GM12878 (cell line): ENCODE measurements around the gene POU2AF1. TPM values are rescaled to one million over a fixed set of nuclear protein-coding genes. Genes with fewer than 3 reads are reported as not detected.

Experiments
- ATAC-seq: fragments of 200-7000 bp; cut with Tn5 transposase; 3 replicates; pipeline ENCODE4 v1.9.1; 2020; ENCODE audit warnings: mild to moderate bottlenecking, moderate library complexity
- BruUV-seq: library from RNA; stranded (reverse); fragments of 400-500 nt; replicated peaks from 2 replicates; lab custom pipeline; 2021; lab: Mats Ljungman, UMichigan
- CTCF ChIA-PET: fragments of 300-600 bp; sonication (Branson Sonifier 250); formaldehyde crosslinking; extraction: SDS; loops from one replicate; lab custom pipeline; 2021; ENCODE audit warnings: inconsistent platforms; lab: Yijun Ruan, JAX
- POLR2A ChIA-PET: fragments of 350-600 bp; formaldehyde crosslinking; extraction: SDS; loops from one replicate; lab custom pipeline; 2021; ENCODE audit warnings: inconsistent platforms; lab: Charles Lee
- RAD21 ChIA-PET: fragments of 300-600 bp; sonication (Branson Sonifier 250); formaldehyde crosslinking; loops from one replicate; lab custom pipeline; 2023; ENCODE audit warnings: antibody characterized with exemption; ENCODE audit not compliant: unreplicated experiment; lab: Charles Lee
- SMC1A ChIA-PET: fragments of 300-600 bp; sonication (Branson Sonifier 250); formaldehyde crosslinking; loops from one replicate; lab custom pipeline; 2023; ENCODE audit not compliant: unreplicated experiment, uncharacterized antibody; lab: Charles Lee
- DNase-seq: peaks from one replicate; pipeline ENCODE4 v3.0.0-alpha.2; 2011; ENCODE audit warnings: low read depth, low spot score
- FAIRE-seq: peaks from 3 replicates; lab custom pipeline; 2011; peaks lifted over from hg19 to GRCh38; lab: Jason Lieb, UNC
- H2AFZ ChIP-seq: 2 replicates; pipeline ENCODE4 v1.6.0; 2011; ENCODE audit warnings: low read depth, low read length, control low read depth; ENCODE audit not compliant: control insufficient read depth
- H3K27ac ChIP-seq: 2 replicates; pipeline ENCODE4 v1.5.1; 2011; ENCODE audit warnings: control low read depth; ENCODE audit not compliant: control insufficient read depth, insufficient read depth
- H3K27me3 ChIP-seq, 2 experiments: replicated peaks in 1 of 2; 2 replicates each; pipeline versions ENCODE4 v1.6.0 to v1.6.1; 2011; ENCODE audit warnings: low read length in 1 of 2; ENCODE audit not compliant: control insufficient read depth in 2 of 2, insufficient read depth in 2 of 2
- H3K36me3 ChIP-seq, 2 experiments: 2 replicates each; pipeline ENCODE4 v1.5.1; 2011; ENCODE audit warnings: low read length in 1 of 2; ENCODE audit not compliant: control insufficient read depth in 2 of 2, insufficient read depth in 2 of 2
- H3K4me1 ChIP-seq: 2 replicates; pipeline ENCODE4 v1.6.1; 2011; ENCODE audit warnings: mild to moderate bottlenecking, low read length, moderate library complexity, mixed read lengths; ENCODE audit not compliant: control insufficient read depth, insufficient read depth
- H3K4me2 ChIP-seq: 2 replicates; pipeline ENCODE4 v1.6.0; 2011; ENCODE audit warnings: control low read depth; ENCODE audit not compliant: control insufficient read depth, insufficient read depth
- H3K4me3 ChIP-seq: fragments of 200-600 bp; sonication (generic); 2 replicates; pipeline ENCODE4 v1.5.1; 2016
- H3K79me2 ChIP-seq: 2 replicates; pipeline ENCODE4 v1.6.0; 2011; ENCODE audit warnings: low read length; ENCODE audit not compliant: control insufficient read depth, insufficient read depth
- H3K9ac ChIP-seq: 2 replicates; pipeline ENCODE4 v1.8.0; 2011; ENCODE audit warnings: low read length, control low read depth, mixed read lengths; ENCODE audit not compliant: control insufficient read depth, insufficient read depth
- H3K9me3 ChIP-seq: replicated peaks from 3 replicates; pipeline ENCODE4 v1.5.1; 2011; ENCODE audit warnings: mild to moderate bottlenecking, low read length; ENCODE audit not compliant: control insufficient read depth, insufficient read depth
- H4K20me1 ChIP-seq: 2 replicates; pipeline ENCODE4 v1.6.0; 2011; ENCODE audit not compliant: control insufficient read depth, insufficient read depth
- RAD21 ChIP-seq: IDR thresholded peaks from 2 replicates; pipeline ENCODE4 v1.6.1; 2011; ENCODE audit warnings: mild to moderate bottlenecking, low read depth, low read length, moderate library complexity; ENCODE audit not compliant: insufficient read depth
- ZBTB11 ChIP-seq: fragments of 450-650 bp; formaldehyde crosslinking; IDR thresholded peaks from 2 replicates; pipeline ENCODE4 v1.5.0; 2022; ENCODE audit warnings: mild to moderate bottlenecking, missing genetic modification characterization
- WGBS: methylation state at CpG from one replicate; pipeline ENCODE4 v1.1.6; 2016; ENCODE audit warnings: low lambda C conversion rate; ENCODE audit not compliant: insufficient replicate concordance, insufficient coverage; ENCODE audit errors: missing lambda C conversion rate; 5-methylcytosine and 5-hydroxymethylcytosine counted together
- in situ Hi-C: fragments of 300-500 bp; cut with MboI; formaldehyde crosslinking; loops from 9 replicates; pipeline ENCODE4 v1.14.3; 2018; ENCODE audit warnings: mixed read lengths
- intact Hi-C: fragments of 100-400 bp; cut with micrococcal nuclease; formaldehyde crosslinking; loops from one replicate; pipeline ENCODE4 v1.14.2; 2022; ENCODE audit not compliant: unreplicated experiment
- polyA plus RNA-seq, 11 experiments: library from polyadenylated mRNA; depleted of rRNA in 4 of 11; unstranded in 6 of 11; stranded (reverse) in 5 of 11; fragments of >200 nt; fragmentation: Nextera tagmentation in 4 of 11; fragmentation: Illumina TruSeq in 1 of 11; extraction: Ambion mirVana in 4 of 11; extraction: Trizol in 1 of 11; gene quantifications; 1 replicate in 1 of 11; 2 replicates in 10 of 11; pipeline versions ENCODE4 v1.2.1 to v1.2.3, GENCODE V29; 2011 to 2016; ENCODE audit warnings: inconsistent platforms in 2 of 11, missing spikeins in 2 of 11, low read depth in 1 of 11
- total RNA-seq, 4 experiments: library from RNA; depleted of rRNA in 3 of 4; stranded (reverse); fragments of >200 nt in 3 of 4; fragmentation: Illumina TruSeq in 1 of 4; extraction: Trizol in 1 of 4; gene quantifications; 2 replicates each; pipeline versions ENCODE4 v1.2.1 to v1.2.3, GENCODE V29; 2013 to 2021

POU2AF1 gene
- total and polyA plus RNA-seq, 10 of the 15 experiments (the other 5 are each of a cell fraction or from before 2014, with no cell fraction given): 13.1 to 169 (median 75.5) TPM

- WGBS: 34% methylated on average over 4 of the region's 4 CpGs
Measured at GRCh38 chr11:111305876-111306275, 73.2 kb downstream of the POU2AF1 start.

More at GRCh38 chr11:111305876-111306275, 73.2 kb downstream of the POU2AF1 start:
- ChIA-PET POLR2A (no interaction called here), CTCF (interaction anchor here (1.2 to 1.5 kb wide), 2 partner anchors 19 to 118 kb away, joined by 4 to 5 read pairs; no protein-coding TSS in a partner anchor), RAD21 (no interaction called here), SMC1A (interaction anchor here (0.8 to 0.9 kb wide), 2 partner anchors 22 to 529 kb away, joined by 3 read pairs; no protein-coding TSS in a partner anchor)
- Histone ChIP-seq H3K4me1 (no peaks in the 10 kb centered on the region), H3K4me2 (no peak overlapping the region), H3K4me3 (no peak overlapping the region), H3K27ac (no peak overlapping the region), H3K9me3 (no peaks in the 10 kb centered on the region), H4K20me1 (no peaks in the 10 kb centered on the region), H2AFZ (no peak overlapping the region), H3K79me2 (no peaks in the 10 kb centered on the region), H3K27me3 (no peaks in the 10 kb centered on the region; a peak in 1 of 4 replicates), H3K9ac (no peak overlapping the region), H3K36me3 (no peaks in the 10 kb centered on the region)
- DNase-seq (no peak), FAIRE-seq (no peak), ATAC-seq (peak; percentile 46; the same call in 2 of the 3 replicates)
- TF ChIP-seq RAD21 (0 out of 2 replicates have a peak, but pooled peaks have one; percentile 7), ZBTB11 (CRISPR knock-in tag) (no peak)
- no TSS peak for BruUV-seq
- in situ Hi-C loops: no loop called here
- intact Hi-C loops: no loop called here
